Measurements from ENCODE around the gene PDXK.

The PDXK gene

GRCh38 chr21:43767498-43767983, 48.6 kb downstream of the PDXK start:
- no peak for TF ChIP-seq CTCF (IDR thresholded peaks at IDR 0.05; ENCODE audit: low read depth, low read length)

GRCh38 chr21:43767984-43768867, 49.3 kb downstream of the PDXK start:
- TF ChIP-seq CTCF (IDR thresholded peaks at IDR 0.05; ENCODE audit: low read depth, low read length): no peak
- no peak for DNase-seq (ENCODE audit: extremely low read depth, low read depth)

More at GRCh38 chr21:43767498-43767983, 48.6 kb downstream of the PDXK start:
- DNase-seq (ENCODE audit: extremely low read depth, low read depth): no peak

GRCh38 chr21:43768868-43769167, 49.9 kb downstream of the PDXK start:
- no peak for DNase-seq (ENCODE audit: extremely low read depth, low read depth)
- no peak for TF ChIP-seq CTCF (IDR thresholded peaks at IDR 0.05; ENCODE audit: low read depth, low read length)

- TF ChIP-seq CTCF (IDR thresholded peaks at IDR 0.05; ENCODE audit: low read depth, low read length): no peak
- no peak for DNase-seq (ENCODE audit: extremely low read depth, low read depth)
Observed at GRCh38 chr21:43769325-43769958, 50.5 kb downstream of the PDXK start.

GRCh38 chr21:43770066-43770655, 51.2 kb downstream of the PDXK start:
- TF ChIP-seq CTCF (IDR thresholded peaks at IDR 0.05; ENCODE audit: low read depth, low read length): no peak
- no peak for DNase-seq (ENCODE audit: extremely low read depth, low read depth)

- no peak for TF ChIP-seq CTCF (IDR thresholded peaks at IDR 0.05; ENCODE audit: low read depth, low read length)
- no peak for DNase-seq (ENCODE audit: extremely low read depth, low read depth)
Observed at GRCh38 chr21:43771199-43771675, 52.3 kb downstream of the PDXK start.
